GM21367 (cell line): ENCODE results near the gene MBD3L4.
"Not testable (repeated sequence)": the region's sequence is repeated elsewhere in the genome, so short reads cannot be mapped to it uniquely, and the experiment has no call there.

Experiments used
- ATAC-seq: cut with Tn5 transposase; IDR thresholded peaks from one replicate; pipeline ENCODE4 v1.9.1; 2021; ENCODE audit not compliant: unreplicated experiment

The MBD3L4 gene

DNA sequence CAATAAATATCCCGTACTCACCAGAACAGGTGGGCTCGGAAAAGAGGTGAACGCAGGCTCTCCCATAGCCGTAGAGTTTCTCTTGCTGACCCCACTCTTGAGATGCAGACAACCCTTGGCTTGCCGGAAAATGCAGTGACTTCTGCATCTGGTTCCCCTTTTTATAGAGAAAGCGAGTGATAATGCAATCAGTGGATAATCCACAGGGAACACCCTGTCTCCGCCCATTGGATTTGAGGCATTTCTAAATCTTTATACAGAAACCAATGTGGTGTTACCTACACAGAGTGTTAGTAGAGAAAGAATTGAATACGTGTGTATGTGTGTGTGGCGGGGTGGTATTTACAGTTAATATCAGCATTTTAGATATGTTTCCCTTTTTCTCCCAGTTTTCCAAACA is at the start of gene MBD3L4:
Gene MBD3L4, minus strand, starts transcription at position 101 of the 400 bp plus-strand sequence. Its CDS starts 35 bp downstream, at position 66.
- not testable (repeated sequence) for ATAC-seq

DNA sequence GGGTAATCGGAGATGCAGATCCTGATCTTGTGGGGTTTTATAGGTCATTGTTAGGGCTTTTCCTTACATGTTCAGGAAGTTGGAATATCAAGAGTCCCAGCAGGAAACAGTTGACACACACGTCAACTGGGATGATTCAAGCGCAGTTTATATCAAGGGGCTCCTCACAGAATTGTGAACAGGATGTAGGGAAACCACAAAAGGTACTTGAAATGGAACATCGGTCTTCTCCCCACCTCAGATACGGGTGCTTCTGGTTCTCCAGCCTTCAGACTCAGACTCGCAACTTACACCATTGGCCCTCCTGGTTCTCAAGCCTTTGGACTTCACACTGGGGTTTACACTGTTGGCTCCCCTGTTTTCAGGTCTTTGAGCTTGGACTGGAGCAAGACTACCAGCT is 49.0 kb upstream of the MBD3L4 start:
- no peak for ATAC-seq

DNA sequence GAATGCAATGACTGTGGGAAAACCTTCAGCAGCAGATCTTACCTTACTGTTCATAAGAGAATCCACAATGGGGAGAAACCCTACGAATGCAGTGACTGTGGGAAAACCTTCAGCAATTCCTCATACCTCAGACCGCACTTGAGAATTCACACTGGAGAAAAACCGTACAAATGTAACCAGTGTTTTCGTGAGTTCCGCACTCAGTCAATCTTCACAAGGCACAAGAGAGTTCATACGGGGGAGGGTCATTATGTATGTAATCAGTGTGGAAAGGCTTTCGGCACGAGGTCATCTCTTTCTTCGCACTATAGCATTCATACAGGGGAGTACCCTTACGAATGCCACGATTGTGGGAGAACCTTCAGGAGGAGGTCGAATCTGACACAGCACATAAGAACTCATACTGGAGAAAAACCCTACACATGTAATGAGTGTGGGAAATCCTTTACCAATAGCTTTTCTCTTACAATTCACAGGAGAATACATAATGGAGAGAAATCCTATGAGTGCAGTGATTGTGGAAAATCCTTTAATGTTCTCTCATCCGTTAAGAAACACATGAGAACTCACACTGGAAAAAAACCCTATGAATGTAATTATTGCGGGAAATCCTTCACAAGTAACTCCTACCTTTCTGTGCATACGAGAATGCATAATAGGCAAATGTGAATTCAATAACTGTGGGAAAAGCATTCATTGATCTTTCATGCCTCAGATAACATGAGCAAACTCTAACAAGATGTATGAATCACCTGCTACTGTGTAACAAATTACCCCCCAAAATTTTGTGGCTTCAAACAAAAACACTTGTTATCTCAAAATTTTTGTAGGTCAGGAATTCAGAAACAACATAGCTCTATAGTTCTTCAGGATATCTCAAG is 43.3 kb upstream of the MBD3L4 start:
- ATAC-seq, result no peak

DNA sequence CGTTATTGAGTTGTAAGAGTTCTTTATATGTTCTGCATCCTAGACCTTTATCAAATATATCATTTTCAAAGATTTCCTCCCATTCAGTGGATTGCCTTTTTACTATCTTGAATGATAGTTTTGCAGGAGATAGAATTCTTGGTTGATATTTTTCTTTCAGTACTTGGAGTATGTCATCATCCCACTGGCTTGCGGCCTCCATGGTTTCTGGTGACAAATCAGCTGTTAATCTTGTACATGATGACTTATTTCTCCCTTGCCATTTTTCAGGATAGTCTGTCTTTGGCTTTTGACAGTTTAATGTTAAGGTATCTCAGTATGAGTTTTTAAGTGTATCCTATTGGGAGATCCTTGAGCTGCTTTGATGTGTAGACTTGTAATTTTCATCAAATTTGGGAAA is 38.0 kb upstream of the MBD3L4 start:
- no peak for ATAC-seq

DNA sequence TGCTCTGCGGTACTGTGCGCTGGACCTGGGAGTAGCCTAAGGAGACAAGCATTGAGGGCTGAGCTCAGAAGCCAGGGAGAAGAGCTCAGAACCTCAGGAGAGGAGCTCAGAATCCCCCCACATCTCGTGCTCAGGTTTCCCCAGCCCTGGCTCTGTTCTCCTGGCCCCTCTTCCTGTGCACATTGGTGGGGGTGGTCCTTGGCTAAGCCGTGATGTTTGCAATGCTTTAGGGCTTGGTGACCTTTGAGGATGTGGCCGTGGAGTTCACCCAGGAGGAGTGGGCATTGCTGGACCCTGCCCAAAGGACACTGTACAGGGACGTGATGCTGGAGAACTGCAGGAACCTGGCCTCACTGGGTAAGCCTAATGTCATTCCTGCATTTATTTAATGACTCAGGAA is 36.2 kb upstream of the MBD3L4 start:
- ATAC-seq, result no peak

DNA sequence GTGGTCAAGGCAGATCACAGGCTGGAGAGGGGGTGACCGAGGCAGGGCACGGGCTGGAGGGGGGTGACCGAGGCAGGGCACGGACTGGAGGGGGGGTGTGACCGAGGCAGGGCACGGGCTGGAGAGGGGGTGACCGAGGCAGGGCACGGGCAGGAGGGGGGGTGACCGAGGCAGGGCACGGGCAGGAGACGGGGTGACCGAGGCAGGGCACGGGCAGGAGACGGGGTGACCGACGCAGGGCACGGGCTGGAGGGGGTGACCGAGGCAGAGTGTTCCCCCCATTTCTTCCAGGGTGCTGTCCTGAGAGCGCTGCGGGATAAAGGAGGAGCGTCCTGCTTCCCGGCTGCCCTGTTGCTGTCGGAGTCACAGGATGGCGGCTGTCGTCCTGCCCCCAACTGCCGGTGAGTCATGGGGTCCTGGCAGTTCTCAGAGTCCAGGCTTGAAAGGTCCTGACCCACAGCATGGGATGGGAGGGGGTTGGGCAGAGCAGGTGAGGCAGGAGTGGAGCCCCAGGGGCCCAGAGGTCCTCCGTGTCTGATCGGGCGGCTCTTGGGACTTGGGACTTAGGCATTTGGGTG is 34.8 kb upstream of the MBD3L4 start:
- no peak for ATAC-seq

DNA sequence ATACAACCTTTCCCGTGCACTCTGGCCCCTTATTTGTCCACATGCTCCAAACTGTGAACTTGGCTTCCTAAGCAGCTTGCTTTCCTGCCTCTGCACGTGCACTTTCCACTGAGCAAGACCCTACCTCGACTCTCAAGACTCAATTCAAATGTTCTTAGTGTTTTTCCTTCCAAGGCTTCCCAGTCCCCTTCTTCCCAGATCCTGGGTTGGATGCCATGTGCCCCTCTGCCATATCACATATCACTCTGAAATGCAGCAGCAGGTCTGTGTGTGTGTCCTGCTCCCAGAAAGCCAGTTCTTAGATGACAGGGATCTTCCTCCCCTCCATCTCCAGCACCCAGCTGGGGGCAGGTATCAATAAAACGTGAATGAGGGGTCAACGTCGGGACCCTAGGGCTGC is 32.6 kb upstream of the MBD3L4 start:
- no peak for ATAC-seq

DNA sequence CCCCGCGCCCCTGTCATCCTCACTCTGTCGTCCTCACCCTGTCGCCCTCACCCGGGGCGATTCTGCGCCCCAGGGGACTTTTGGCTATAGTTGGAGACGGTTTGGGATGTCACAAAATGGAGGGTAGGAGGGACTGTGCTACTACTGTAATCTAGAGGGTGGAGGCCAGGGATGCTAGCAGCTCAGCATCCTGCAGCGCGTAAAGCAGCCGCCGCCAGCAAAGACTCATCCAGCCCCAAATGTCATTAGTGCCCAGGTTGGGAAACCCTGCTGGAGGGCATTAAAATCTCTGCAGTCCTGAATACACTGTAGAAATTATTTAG is 29.9 kb upstream of the MBD3L4 start:
- no peak for ATAC-seq

DNA sequence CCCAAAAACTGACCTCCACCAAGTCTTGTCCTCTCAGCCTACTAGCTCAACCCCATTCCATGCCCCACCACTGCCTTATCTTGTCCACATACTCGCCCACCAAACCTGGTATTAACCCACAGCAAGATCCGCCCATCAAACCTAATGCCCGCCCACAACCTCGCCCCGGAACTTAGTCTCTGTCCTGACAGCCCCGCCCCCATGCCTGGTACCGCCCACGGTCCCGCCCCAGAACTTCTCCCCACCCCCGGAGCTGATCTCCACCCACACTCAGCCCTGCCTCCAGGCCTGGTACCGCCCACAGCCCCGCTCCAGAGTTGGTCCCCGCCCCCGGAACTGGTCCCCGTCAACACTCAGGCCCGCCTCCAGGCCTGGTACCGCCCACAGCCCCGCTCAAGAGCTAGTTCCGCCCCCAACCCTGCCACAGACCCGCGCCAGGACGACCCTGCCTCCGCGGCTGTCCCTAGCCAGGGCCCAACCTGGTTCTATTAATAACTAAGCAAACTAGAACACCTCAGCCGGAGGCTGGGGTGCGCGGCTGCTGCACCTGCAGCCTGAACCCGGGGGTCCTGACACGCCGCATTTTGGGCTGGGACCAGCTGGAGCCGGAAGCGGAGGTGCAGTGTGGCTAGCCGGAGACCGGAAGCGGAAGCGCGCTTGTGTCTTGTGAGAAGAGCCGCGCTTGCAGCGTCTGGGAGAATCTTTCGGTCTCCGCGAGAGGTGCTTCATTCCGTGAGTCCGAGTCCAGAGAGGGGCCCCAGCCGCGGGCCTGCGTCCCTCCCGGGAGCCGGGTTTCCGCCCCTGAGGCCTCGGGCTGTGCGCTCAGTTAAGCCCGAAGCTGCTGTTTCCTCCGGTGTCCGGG is 29.3 kb upstream of the MBD3L4 start, which contains the start of gene ZNF557:
Gene ZNF557, plus strand, starts transcription at position 662 of the 862 bp plus-strand sequence. CDS start 5,372 bp downstream, outside the sequence.
- peak; percentile 75 for ATAC-seq

DNA sequence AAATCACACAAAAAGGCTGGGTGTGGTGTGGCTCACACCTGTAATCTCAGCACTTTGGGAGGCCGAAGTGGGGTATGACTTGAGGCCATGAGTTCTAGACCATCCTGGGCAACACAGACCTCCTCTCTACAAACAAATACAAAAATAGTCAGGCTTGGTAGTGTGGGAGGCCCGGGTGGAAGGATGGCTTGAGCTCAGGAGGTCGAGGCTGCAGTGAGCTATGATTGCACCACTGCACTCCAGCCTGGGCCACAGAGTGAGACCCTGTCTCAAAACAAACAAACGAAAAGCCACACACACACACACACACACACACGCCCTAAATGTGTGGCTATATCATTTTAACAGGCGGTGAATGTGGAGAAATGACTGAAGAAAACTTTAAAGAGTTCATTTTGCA is 28.6 kb upstream of the MBD3L4 start:
- no peak for ATAC-seq

DNA sequence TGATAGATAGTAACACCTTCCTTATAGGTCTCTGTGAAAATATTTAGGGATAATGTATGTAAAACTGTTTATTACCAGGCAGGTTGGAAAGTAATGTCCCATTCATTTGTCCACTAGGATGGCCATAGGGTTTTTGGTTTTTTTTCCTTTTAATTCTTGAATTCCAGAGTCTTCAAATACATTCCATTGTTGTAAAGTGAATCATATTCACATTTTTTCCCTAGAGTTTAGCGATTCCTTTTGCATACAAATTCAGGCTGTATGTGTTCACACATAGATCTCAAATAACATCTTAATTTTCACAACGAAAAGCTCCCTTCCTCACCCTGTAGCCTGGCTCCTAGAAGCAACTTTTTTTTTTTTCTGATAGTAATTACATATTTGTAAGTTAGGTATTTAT is 27.7 kb upstream of the MBD3L4 start:
- ATAC-seq, result no peak

DNA sequence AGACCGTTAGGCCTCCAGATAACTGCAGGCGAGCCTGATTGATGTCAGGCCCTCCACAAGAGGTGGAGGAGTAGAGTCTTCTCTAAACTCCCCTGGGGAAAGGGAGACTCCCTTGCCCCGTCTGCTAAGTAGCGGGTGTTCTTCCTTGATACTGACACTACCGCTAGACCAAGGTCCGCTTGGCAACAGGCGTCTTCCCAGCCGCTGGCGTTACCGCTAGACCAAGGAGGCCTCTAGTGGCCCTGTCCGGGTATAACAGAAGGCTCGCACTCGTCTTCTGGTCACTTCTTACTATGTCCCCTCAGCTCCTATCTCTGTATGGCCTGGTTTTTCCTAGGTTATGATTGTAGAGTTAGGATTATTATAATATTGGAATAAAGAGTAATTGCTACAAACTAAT is 27.1 kb upstream of the MBD3L4 start:
- ATAC-seq, result not testable (repeated sequence)

DNA sequence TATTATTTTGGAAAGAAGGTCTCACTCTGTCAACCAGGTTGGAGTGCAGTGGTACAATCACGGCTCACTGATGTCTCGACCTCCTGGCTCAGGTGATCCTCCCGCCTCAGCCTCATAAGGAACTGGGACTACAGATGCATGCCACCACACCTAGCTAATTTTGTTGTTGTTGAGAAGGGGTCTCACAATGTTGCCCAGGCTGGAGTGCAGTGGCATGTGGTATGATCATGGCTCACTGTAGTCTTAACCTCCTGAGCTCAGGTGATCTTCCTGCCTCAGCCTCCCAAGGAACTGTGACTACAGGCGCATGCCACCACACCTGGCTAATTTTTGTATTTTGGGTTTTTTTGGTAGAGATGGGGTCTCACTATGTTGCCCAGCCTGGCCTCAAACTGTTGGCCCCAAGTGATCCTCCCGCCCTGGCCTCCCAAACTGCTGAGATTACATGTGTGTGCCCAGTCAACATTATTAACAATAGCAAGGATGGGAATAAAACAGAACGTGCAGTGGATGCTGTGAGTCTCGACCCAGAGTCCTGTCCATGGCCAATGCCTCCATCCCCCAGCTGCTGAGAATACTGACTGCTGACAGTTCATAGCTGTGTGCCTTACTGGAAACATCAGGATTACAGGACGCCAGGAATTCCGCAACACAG is 23.9 kb upstream of the MBD3L4 start:
- no peak for ATAC-seq

DNA sequence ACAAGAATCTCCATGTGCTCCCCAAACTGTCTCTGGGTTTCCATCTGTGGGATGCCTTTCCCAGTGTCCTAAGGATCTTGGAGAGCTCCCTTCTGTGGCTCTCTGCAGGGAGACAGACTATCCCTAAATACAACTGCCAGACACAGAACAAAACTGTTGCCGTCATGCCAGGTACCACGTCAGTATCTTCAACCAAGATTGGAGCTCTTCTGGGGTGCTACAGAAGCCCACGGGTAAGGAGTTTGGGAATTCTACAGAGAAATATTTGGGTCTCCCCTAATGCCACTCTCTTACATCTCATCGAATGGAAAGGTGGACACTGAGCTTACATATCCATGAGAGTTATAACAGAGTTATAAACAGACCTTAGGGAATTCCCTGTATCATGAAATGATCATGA is 23.4 kb upstream of the MBD3L4 start:
- no peak for ATAC-seq

DNA sequence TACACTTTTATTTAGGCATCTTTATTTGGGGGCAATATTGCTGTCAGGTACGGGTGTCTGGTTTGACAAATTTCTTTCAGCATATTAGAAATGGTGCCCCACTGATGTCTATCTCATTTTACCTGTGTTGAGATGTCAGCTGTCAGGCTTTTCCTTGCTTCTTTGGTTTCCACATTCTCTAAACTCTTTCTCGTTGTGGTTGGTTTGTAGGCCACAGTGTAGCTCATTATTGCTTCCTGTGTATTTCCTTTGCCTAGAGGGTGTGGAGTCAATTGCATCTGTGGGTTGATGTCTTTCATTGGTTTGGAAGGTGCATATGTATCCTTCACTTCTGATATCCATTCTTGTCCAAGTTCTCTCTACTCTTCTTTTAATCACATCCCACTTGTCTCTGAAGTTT is 20.0 kb upstream of the MBD3L4 start:
- ATAC-seq, result not testable (repeated sequence)

DNA sequence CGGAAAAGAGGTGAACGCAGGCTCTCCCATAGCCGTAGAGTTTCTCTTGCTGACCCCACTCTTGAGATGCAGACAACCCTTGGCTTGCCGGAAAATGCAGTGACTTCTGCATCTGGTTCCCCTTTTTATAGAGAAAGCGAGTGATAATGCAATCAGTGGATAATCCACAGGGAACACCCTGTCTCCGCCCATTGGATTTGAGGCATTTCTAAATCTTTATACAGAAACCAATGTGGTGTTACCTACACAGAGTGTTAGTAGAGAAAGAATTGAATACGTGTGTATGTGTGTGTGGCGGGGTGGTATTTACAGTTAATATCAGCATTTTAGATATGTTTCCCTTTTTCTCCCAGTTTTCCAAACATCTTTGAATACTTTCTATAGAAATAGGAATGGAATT is 18.6 kb upstream of the MBD3L4 start, which contains the start of gene MBD3L3:
Gene MBD3L3, minus strand, starts transcription at position 101 of the 400 bp plus-strand sequence. Its CDS starts 71 bp downstream, at position 30.
- not testable (repeated sequence) for ATAC-seq

DNA sequence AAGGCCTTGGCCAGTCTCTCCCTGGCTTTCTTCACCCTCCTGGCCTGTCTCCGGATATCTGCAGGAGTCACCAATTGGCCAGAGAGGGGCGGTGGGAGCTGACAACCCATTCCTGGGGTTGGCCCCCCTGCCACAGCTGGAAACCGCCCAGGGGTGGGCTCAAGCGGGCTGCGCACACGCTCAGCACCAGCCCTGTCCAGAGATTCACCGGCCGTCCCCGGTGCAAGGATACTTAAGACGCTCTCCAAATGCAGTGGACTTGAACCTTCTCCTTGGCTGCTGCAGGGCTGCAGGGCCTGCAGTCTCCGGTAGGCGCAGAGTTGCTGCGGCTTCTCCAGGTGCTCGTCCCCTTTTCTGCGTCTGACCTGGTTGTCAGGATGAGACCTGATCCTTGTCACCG is 16.4 kb upstream of the MBD3L4 start:
- not testable (repeated sequence) for ATAC-seq

DNA sequence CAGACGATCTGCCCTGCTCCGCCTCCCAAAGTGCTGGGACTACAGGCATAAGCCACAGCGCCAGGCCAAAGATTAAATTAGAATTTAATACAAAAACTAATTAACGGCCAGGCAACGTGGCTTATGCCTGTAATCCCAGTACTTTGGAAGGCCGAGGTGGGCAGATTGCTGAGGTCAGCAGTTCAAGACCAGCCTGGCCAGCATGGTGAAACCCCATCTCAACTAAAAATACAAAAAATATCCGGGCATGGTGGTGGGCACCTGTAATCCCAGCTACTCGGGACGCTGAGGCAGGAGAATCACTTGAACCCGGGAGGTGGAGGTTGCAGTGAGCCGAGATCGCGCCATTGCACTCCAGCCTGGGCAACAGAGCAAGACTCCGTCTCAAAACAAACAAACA is 15.7 kb upstream of the MBD3L4 start:
- not testable (repeated sequence) for ATAC-seq

DNA sequence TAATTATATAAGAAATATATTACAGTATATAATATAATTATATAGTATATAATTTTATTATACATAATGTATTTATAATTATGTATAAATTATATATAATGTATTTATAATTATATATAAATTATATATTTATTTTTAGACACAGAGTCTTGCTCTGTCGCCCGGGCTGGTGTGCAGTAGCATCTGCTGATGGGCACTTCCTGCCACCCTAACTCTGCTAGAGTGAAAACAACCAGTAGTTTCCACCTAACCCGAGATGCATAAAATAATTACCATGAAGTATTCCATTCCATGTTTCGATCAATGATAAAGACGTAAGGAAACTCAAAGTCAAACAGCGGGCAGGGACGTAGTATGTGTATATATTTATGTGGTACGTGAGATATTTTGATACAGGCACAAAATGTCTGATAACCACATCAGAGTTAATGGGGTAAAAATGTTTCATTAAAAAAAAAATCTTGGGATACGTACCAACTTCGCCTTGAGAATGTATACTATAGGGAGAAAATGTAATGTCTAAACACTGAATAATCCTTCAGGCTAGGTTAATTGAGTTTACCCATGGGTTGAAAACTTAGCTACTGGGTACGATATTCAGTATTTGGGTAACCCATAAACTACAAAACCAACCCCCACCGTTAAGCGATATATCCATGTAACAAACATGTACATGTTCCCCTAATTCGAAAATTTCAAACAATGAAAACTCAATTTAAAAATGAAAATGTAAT is 14.8 kb upstream of the MBD3L4 start:
- not testable (repeated sequence) for ATAC-seq

DNA sequence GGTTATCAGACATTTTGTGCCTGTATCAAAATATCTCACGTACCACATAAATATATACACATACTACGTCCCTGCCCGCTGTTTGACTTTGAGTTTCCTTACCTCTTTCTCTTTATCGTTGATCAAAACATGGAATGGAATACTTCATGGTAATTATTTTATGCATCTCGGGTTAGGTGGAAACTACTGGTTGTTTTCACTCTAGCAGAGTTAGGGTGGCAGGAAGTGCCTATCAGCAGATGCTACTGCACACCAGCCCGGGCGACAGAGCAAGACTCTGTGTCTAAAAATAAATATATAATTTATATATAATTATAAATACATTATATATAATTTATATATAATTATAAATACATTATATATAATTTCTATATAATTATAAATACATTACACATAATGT is 12.9 kb upstream of the MBD3L4 start:
- not testable (repeated sequence) for ATAC-seq
